Measurements from ENCODE around the gene DCXR. TPM values are rescaled to one million over a fixed set of nuclear protein-coding genes. Genes with fewer than 3 reads are reported as not detected.

The DCXR gene
- total and polyA plus RNA-seq, 2 of the 13 experiments (the other 11 are each of a cell fraction or from before 2014, with no cell fraction given) = 287 to 311 TPM

GRCh38 chr17:82015311-82015971 lies 22.1 kb downstream of the DCXR start (continued):
- TF ChIP-seq ZNF547 (CRISPR knock-in tag; IDR thresholded peaks at IDR 0.05) (no peak), ZNF7 (CRISPR knock-in tag; IDR thresholded peaks at IDR 0.05) (no peak), TCF7 (IDR thresholded peaks at IDR 0.05; ENCODE audit: low read depth) (peak; percentile 99), REPIN1 (CRISPR knock-in tag; IDR thresholded peaks at IDR 0.05; ENCODE audit: borderline replicate concordance, low read depth) (no peak), CEBPB (IDR thresholded peaks at IDR 0.05; ENCODE audit: borderline replicate concordance, low read depth, low read length) (no peak), MXI1 (IDR thresholded peaks at IDR 0.05; ENCODE audit: borderline replicate concordance, low read depth, low read length) (no peak), KIAA2018 (CRISPR knock-in tag; IDR thresholded peaks at IDR 0.05; ENCODE audit: borderline replicate concordance) (no peak), NCOA2 (CRISPR knock-in tag; IDR thresholded peaks at IDR 0.05) (peak; percentile 88), NCOR1 (IDR thresholded peaks at IDR 0.05; ENCODE audit: borderline replicate concordance, low read length) (peak; percentile 42; the same call in 1 of the 2 replicates), TCF7L2 (IDR thresholded peaks at IDR 0.05; ENCODE audit: low read depth, low read length) (no peak), PATZ1 (CRISPR knock-in tag; IDR thresholded peaks at IDR 0.05) (peak; percentile 94), HNRNPH1 (optimal IDR thresholded peaks at IDR 0.05; ENCODE audit: low read depth, low read length) (peak; percentile 36), PRMT3 (CRISPR knock-in tag; IDR thresholded peaks at IDR 0.05; ENCODE audit: borderline replicate concordance, low read depth) (no peak), NFRKB (IDR thresholded peaks at IDR 0.05) (no peak), ATF1 (CRISPR knock-in tag; IDR thresholded peaks at IDR 0.05) (no peak), ZBTB10 (CRISPR knock-in tag; IDR thresholded peaks at IDR 0.05; ENCODE audit: borderline replicate concordance) (peak; percentile 52; the same call in 1 of the 2 replicates)
